ENCODE measurements around the gene PROKR1.

DNA sequence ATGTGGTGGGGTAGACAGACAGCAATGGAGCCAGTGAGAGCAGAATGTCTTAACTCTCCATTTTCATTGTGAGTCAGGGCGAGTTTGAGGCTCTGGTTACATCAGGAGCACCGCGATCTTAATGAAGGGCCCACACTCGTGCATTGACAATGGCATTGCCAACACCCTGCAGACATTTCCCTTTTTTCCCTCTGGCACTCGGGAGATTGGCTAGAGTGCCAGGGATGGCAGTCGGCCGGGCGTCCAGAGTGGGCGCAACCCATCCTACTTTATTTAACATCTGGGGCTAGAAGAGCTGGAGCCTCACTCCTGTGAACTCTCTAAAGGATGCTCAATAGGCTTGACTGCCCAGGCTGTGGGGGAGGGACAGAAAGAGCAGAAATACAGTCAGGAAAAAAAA is 9.7 kb downstream of the PROKR1 start:
- TF ChIP-seq, protein P1, sequence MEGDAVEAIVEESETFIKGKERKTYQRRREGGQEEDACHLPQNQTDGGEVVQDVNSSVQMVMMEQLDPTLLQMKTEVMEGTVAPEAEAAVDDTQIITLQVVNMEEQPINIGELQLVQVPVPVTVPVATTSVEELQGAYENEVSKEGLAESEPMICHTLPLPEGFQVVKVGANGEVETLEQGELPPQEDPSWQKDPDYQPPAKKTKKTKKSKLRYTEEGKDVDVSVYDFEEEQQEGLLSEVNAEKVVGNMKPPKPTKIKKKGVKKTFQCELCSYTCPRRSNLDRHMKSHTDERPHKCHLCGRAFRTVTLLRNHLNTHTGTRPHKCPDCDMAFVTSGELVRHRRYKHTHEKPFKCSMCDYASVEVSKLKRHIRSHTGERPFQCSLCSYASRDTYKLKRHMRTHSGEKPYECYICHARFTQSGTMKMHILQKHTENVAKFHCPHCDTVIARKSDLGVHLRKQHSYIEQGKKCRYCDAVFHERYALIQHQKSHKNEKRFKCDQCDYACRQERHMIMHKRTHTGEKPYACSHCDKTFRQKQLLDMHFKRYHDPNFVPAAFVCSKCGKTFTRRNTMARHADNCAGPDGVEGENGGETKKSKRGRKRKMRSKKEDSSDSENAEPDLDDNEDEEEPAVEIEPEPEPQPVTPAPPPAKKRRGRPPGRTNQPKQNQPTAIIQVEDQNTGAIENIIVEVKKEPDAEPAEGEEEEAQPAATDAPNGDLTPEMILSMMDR (IDR thresholded peaks at IDR 0.05) = no peak
- no peak for TF ChIP-seq POLR2A (IDR thresholded peaks at IDR 0.05)

All from body of pancreas (tissue), 4 donors.